NCI-H146 treated with DMSO at 0.1 percent for 48 hours (cell line): ENCODE results near the gene MKRN1.
"Not testable (repeated sequence)": the region's sequence is repeated elsewhere in the genome, so short reads cannot be mapped to it uniquely, and the experiment has no call there.

ENCODE experiments used
- DNase-seq: peaks from one replicate; lab custom pipeline; 2025; ENCODE audit not compliant: unreplicated experiment; lab: John Stamatoyannopoulos, UW

Gene MKRN1

GRCh38 chr7:140440593-140440992 is 38.7 kb downstream of the MKRN1 start:
- no peak for DNase-seq

GRCh38 chr7:140439359-140439758 is 39.9 kb downstream of the MKRN1 start:
- no peak for DNase-seq

- no peak for DNase-seq
Measured at GRCh38 chr7:140435252-140435895, 43.9 kb downstream of the MKRN1 start.

GRCh38 chr7:140433396-140433795 is 45.9 kb downstream of the MKRN1 start:
- DNase-seq = no peak

DNA sequence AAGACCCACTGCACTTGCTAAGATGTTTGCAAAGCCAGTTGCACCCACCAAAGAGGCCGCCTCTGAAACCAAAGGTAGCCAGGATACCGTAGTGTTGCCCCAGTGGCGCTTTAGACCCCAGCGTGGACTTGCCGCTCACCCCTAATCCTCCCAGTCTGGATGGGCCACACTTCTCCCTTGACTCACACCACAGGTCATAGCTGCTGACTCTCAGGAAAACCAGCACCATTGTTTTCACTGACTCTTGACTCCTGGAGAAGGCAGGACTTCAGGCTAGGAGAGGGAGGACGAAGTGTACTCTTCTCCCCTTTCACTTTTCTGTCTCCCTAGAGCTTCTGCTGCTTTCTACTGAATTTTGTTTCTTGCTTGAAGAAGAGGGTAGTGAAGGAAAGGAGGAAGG is 53.2 kb downstream of the MKRN1 start:
- DNase-seq = no peak

GRCh38 chr7:140425718-140426117 is 53.6 kb downstream of the MKRN1 start:
- no peak for DNase-seq

DNA sequence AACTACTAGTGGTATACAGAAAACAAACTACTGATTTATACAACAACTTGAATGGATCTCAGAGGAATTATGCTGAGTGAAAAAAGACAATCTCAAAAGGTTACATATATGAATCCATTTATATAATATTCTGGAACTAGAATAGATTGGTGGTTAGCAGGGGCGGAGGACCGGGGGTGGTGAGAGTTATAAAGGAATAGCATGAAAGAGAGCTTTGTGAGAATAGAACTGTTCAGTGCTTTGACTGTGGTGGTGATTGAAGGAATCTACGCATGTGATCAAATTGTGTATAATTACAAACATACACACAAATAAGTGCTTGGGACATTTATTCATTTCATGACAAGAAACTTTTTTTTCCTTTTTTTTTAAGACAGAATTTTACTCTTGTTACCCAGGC is 55.8 kb downstream of the MKRN1 start:
- no peak for DNase-seq

- no peak for DNase-seq
Measured at GRCh38 chr7:140421521-140421920, 57.8 kb downstream of the MKRN1 start.

GRCh38 chr7:140418653-140419052 is 60.7 kb downstream of the MKRN1 start:
- DNase-seq = no peak

DNA sequence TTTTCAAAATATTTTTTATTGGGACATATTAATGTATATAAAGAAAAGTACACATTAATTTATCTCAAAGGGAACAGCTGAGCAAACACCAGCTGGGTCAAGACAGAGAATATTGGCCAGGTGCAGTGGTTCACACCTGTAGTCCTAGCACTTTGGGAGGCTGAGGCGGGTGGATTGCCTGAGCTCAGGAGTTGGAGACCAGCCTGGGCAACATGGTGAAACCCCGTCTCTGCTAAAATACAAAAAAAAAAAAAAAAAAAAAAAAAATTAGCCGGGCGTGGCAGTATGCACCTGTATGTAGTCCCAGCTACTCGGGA is 61.2 kb downstream of the MKRN1 start:
- DNase-seq = not testable (repeated sequence)

- DNase-seq = peak; percentile 74
Measured at GRCh38 chr7:140417456-140418155, 61.7 kb downstream of the MKRN1 start.

DNA sequence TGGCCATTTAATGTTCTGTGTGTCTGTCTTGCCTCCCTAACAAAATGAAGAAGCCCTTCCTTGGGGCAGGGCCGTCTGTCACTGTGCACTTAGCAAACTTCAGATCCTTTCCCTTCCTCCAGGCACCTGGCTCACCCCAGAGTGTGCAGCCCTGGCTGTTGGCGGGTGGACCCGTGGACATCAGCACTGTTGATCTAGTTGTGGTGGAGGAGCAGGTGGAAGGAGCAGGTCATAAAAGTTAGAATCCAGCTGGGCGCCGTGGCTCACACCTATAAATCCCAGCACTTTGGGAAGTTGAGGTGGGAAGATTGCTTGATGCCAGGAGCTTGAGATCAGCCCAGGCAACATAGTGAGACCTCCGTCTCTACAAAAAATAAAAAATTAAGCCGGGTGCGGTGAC is 62.7 kb downstream of the MKRN1 start:
- no peak for DNase-seq

DNA sequence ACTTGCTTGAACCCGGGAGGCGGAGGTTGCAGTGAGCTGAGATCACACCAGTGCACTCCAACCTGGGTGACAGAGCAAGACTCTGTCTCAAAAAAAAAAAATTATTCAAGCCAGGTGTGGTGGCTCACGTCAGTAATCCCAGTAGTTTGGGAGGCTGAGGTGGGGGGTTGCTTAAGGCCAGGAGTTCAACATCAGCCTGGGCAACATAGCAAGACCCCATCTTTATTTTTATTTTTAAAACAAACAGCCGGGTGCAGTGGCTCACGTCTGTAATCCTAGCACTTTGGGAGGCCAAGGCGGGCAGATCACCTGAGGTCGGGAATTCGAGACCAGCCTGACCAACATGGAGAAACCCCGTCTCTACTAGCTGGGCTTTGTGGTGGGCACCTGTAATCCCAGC is 63.5 kb downstream of the MKRN1 start:
- DNase-seq = not testable (repeated sequence)

GRCh38 chr7:140415361-140415760 is 63.9 kb downstream of the MKRN1 start:
- DNase-seq = no peak

DNA sequence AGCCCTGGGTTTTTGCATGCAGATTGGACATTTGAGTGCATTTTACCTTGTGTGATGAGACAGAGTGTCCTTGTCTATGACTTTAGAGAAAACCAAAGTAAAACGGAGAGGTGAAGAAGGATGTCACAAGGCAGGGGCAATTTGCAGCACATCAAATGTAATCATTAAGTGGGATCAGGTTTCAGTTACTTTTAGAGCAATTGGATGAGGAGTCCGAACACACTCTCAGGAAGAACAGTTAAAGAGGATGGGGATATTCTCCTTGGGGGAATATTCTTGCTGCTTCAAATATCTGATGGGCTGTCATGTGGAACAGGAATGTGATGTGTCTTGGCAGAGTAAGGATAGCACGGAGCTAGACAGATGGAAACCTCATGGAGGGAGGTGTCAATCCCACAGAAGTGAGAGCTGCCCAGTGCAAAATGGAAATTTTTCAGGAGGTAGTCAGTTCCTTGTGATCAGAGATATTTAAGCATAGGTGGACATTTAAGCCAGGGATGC is 74.7 kb downstream of the MKRN1 start:
- DNase-seq = peak; percentile 14

- peak; percentile 81 for DNase-seq
Measured at GRCh38 chr7:140403878-140404564, 75.3 kb downstream of the MKRN1 start, which contains the start of gene RAB19. Gene RAB19, plus strand, starts transcription at chr7:140404058. Its CDS starts 3,589 bp downstream, at chr7:140407647.
